Measurements from ENCODE around the gene SNAPIN. TPM values are rescaled to one million over a fixed set of nuclear protein-coding genes. Genes with fewer than 3 reads are reported as not detected.

Gene SNAPIN
- total and polyA plus RNA-seq, 2 experiments from 2014 or later, result 56.1 to 113 TPM

GRCh38 chr1:153688736-153689328, 30.3 kb downstream of the SNAPIN start:
- Histone ChIP-seq H3K4me3 (no peak overlapping the region), H3K9me3 (ENCODE audit: low read depth) (no peaks in the 10 kb centered on the region), H3K4me1 (ENCODE audit: low read depth) (no peaks in the 10 kb centered on the region), H3K36me3 (no peaks in the 10 kb centered on the region), H3K27me3 (no peaks in the 10 kb centered on the region), H3K27ac (no peak overlapping the region)
- DNase-seq (ENCODE audit: low read depth in 1 of 2, low spot score in 1 of 2), result no peak
- TF ChIP-seq, protein P1, sequence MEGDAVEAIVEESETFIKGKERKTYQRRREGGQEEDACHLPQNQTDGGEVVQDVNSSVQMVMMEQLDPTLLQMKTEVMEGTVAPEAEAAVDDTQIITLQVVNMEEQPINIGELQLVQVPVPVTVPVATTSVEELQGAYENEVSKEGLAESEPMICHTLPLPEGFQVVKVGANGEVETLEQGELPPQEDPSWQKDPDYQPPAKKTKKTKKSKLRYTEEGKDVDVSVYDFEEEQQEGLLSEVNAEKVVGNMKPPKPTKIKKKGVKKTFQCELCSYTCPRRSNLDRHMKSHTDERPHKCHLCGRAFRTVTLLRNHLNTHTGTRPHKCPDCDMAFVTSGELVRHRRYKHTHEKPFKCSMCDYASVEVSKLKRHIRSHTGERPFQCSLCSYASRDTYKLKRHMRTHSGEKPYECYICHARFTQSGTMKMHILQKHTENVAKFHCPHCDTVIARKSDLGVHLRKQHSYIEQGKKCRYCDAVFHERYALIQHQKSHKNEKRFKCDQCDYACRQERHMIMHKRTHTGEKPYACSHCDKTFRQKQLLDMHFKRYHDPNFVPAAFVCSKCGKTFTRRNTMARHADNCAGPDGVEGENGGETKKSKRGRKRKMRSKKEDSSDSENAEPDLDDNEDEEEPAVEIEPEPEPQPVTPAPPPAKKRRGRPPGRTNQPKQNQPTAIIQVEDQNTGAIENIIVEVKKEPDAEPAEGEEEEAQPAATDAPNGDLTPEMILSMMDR (IDR thresholded peaks at IDR 0.05; ENCODE audit: low read depth, low read length), result no peak

GRCh38 chr1:153693466-153693865, 35.0 kb downstream of the SNAPIN start:
- no peak overlapping the region for H3K27ac ChIP-seq
- H3K4me1 ChIP-seq (ENCODE audit: low read depth), result peaks cover 10% of the 10 kb centered on the region
- no peak overlapping the region for H3K4me3 ChIP-seq
- TF ChIP-seq, protein P1 (IDR thresholded peaks at IDR 0.05; ENCODE audit: low read depth, low read length), result no peak
- H3K36me3 ChIP-seq, result no peaks in the 10 kb centered on the region
- no peaks in the 10 kb centered on the region for H3K27me3 ChIP-seq
- DNase-seq (ENCODE audit: low read depth in 1 of 2, low spot score in 1 of 2), result no peak
- no peaks in the 10 kb centered on the region for H3K9me3 ChIP-seq (ENCODE audit: low read depth)

DNA sequence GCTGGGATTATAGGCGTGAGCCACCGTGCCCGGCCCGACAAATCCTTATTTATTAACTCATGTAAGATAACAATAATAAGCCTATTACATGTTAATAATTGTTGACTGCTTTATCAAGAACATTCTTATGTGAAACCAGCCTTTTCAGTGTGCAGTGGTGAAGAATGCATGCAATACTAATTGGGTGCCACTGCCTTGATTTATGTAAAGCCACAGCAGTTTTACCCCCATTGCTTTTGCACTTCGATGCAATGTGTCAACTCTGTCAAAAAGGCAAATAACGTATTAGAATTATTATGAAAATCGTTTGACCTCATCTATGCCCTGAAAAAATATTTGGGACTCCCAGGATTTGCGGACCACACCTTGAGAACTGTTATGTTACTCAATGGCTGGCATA, 38.2 kb downstream of the SNAPIN start:
- Histone ChIP-seq H3K9me3 (ENCODE audit: low read depth) (no peaks in the 10 kb centered on the region), H3K27ac (peak overlapping the region; percentile 43), H3K36me3 (no peaks in the 10 kb centered on the region), H3K4me3 (no peak overlapping the region), H3K27me3 (no peaks in the 10 kb centered on the region), H3K4me1 (ENCODE audit: low read depth) (peaks cover 14% of the 10 kb centered on the region)
- TF ChIP-seq, protein P1 (IDR thresholded peaks at IDR 0.05; ENCODE audit: low read depth, low read length), result no peak
- DNase-seq (ENCODE audit: low read depth in 1 of 2, low spot score in 1 of 2), result no peak

- no peaks in the 10 kb centered on the region for H3K36me3 ChIP-seq
- no peaks in the 10 kb centered on the region for H3K9me3 ChIP-seq (ENCODE audit: low read depth)
- peak overlapping the region; percentile 43 for H3K27ac ChIP-seq
- H3K27me3 ChIP-seq, result no peaks in the 10 kb centered on the region
- H3K4me3 ChIP-seq, result no peak overlapping the region
- peak; percentile 48 to 97 for DNase-seq (ENCODE audit: low read depth in 1 of 2, low spot score in 1 of 2)
- peaks cover 14% of the 10 kb centered on the region for H3K4me1 ChIP-seq (ENCODE audit: low read depth)
- TF ChIP-seq, protein P1 (IDR thresholded peaks at IDR 0.05; ENCODE audit: low read depth, low read length), result no peak
These were observed 38.9 kb downstream of the SNAPIN start for GRCh38 chr1:153697191-153698019.

- Histone ChIP-seq H3K4me1 (ENCODE audit: low read depth) (peaks cover 14% of the 10 kb centered on the region), H3K4me3 (no peak overlapping the region), H3K9me3 (ENCODE audit: low read depth) (no peaks in the 10 kb centered on the region), H3K36me3 (no peaks in the 10 kb centered on the region), H3K27ac (peak overlapping the region; percentile 43), H3K27me3 (no peaks in the 10 kb centered on the region)
- peak in 1 of 2 donors; percentile 89 for DNase-seq (ENCODE audit: low read depth in 1 of 2, low spot score in 1 of 2)
- TF ChIP-seq, protein P1 (IDR thresholded peaks at IDR 0.05; ENCODE audit: low read depth, low read length), result no peak
These were observed 39.8 kb downstream of the SNAPIN start for GRCh38 chr1:153698020-153698922.

Data from cardiac muscle cell (in vitro differentiated cells and primary cell).